ENCODE measurements around the gene PTPN1.

The PTPN1 gene

GRCh38 chr20:50469796-50470195 lies 40.4 kb upstream of the PTPN1 start:
- TF ChIP-seq CTCF (IDR thresholded peaks at IDR 0.05; ENCODE audit: low read depth, low read length, poor library complexity, severe bottlenecking) (no peak), EZH2phosphoT487 (IDR thresholded peaks at IDR 0.05; ENCODE audit: borderline replicate concordance, low read length) (no peak)
- Histone ChIP-seq H3K4me3 (ENCODE audit: low read length) (no peak overlapping the region), H3K27me3 (ENCODE audit: control insufficient read depth, low read length) (peaks cover 8% of the 10 kb centered on the region), H4K20me1 (ENCODE audit: control insufficient read depth, insufficient read depth, low read depth, low read length) (no peaks in the 10 kb centered on the region), H3K9me2 (replicated peaks; ENCODE audit: control insufficient read depth, low read length) (no peaks in the 10 kb centered on the region), H3F3A (ENCODE audit: control insufficient read depth, insufficient read depth) (no peaks in the 10 kb centered on the region), H3K79me2 (ENCODE audit: control insufficient read depth, low read length) (no peaks in the 10 kb centered on the region), H3K4me2 (ENCODE audit: low read length) (no peak overlapping the region), H3K36me3 (ENCODE audit: control insufficient read depth, low read length) (no peaks in the 10 kb centered on the region), H3K4me1 (ENCODE audit: control insufficient read depth, low read length) (peaks cover 5% of the 10 kb centered on the region; the same call in 1 of the 2 replicates), H3K27ac (ENCODE audit: low read depth, low read length) (no peak overlapping the region), H3K9me3 (ENCODE audit: control insufficient read depth, insufficient read depth, low read length) (no peaks in the 10 kb centered on the region)

GRCh38 chr20:50470264-50470858 lies 39.8 kb upstream of the PTPN1 start:
- H3K4me1 ChIP-seq (ENCODE audit: control insufficient read depth, low read length) = peaks cover 5% of the 10 kb centered on the region; the same call in 1 of the 2 replicates
- H3K4me3 ChIP-seq (ENCODE audit: low read length) = no peak overlapping the region
- no peak overlapping the region for H3K27ac ChIP-seq (ENCODE audit: low read depth, low read length)
- no peaks in the 10 kb centered on the region for H3K9me2 ChIP-seq (replicated peaks; ENCODE audit: control insufficient read depth, low read length)
- TF ChIP-seq EZH2phosphoT487 (IDR thresholded peaks at IDR 0.05; ENCODE audit: borderline replicate concordance, low read length) (no peak), CTCF (IDR thresholded peaks at IDR 0.05; ENCODE audit: low read depth, low read length, poor library complexity, severe bottlenecking) (no peak)
- H3K79me2 ChIP-seq (ENCODE audit: control insufficient read depth, low read length) = no peaks in the 10 kb centered on the region
- H4K20me1 ChIP-seq (ENCODE audit: control insufficient read depth, insufficient read depth, low read depth, low read length) = no peaks in the 10 kb centered on the region
- no peak overlapping the region for H3K4me2 ChIP-seq (ENCODE audit: low read length)
- no peaks in the 10 kb centered on the region for H3K9me3 ChIP-seq (ENCODE audit: control insufficient read depth, insufficient read depth, low read length)
- no peaks in the 10 kb centered on the region for H3K36me3 ChIP-seq (ENCODE audit: control insufficient read depth, low read length)
- H3F3A ChIP-seq (ENCODE audit: control insufficient read depth, insufficient read depth) = no peaks in the 10 kb centered on the region
- peaks cover 8% of the 10 kb centered on the region for H3K27me3 ChIP-seq (ENCODE audit: control insufficient read depth, low read length)

- no peaks in the 10 kb centered on the region for H4K20me1 ChIP-seq (ENCODE audit: control insufficient read depth, insufficient read depth, low read depth, low read length)
Measured at GRCh38 chr20:50471231-50471630, 39.0 kb upstream of the PTPN1 start.

More at GRCh38 chr20:50471231-50471630, 39.0 kb upstream of the PTPN1 start:
- Histone ChIP-seq H3K27me3 (ENCODE audit: control insufficient read depth, low read length) (peaks cover 14% of the 10 kb centered on the region), H3F3A (ENCODE audit: control insufficient read depth, insufficient read depth) (no peaks in the 10 kb centered on the region), H3K36me3 (ENCODE audit: control insufficient read depth, low read length) (no peaks in the 10 kb centered on the region), H3K79me2 (ENCODE audit: control insufficient read depth, low read length) (no peaks in the 10 kb centered on the region), H3K4me2 (ENCODE audit: low read length) (no peak overlapping the region), H3K9me3 (ENCODE audit: control insufficient read depth, insufficient read depth, low read length) (no peaks in the 10 kb centered on the region), H3K9me2 (replicated peaks; ENCODE audit: control insufficient read depth, low read length) (no peaks in the 10 kb centered on the region), H3K27ac (ENCODE audit: low read depth, low read length) (no peak overlapping the region), H3K4me1 (ENCODE audit: control insufficient read depth, low read length) (peaks cover 5% of the 10 kb centered on the region; the same call in 1 of the 2 replicates), H3K4me3 (ENCODE audit: low read length) (no peak overlapping the region)
- TF ChIP-seq CTCF (IDR thresholded peaks at IDR 0.05; ENCODE audit: low read depth, low read length, poor library complexity, severe bottlenecking) (no peak), EZH2phosphoT487 (IDR thresholded peaks at IDR 0.05; ENCODE audit: borderline replicate concordance, low read length) (no peak)

Data from DOHH2 (cell line).